Hepatocyte (in vitro differentiated cells): ENCODE results near the gene PTPMT1.

Source experiments
- CTCF ChIP-seq: fragments of 200-600 bp; sonication (generic); IDR thresholded peaks from 2 replicates; pipeline ENCODE4 v1.5.1; 2016; ENCODE audit warnings: antibody characterized with exemption, mild to moderate bottlenecking; ENCODE audit not compliant: poor library complexity
- EZH2 ChIP-seq: fragments of 200-600 bp; sonication (generic); IDR thresholded peaks from 2 replicates; pipeline ENCODE4 v1.6.1; 2016; ENCODE audit warnings: antibody characterized with exemption, mild to moderate bottlenecking, borderline replicate concordance
- EZH2phosphoT487 ChIP-seq: fragments of 200-600 bp; sonication (generic); IDR thresholded peaks from one replicate; pipeline ENCODE4 v1.6.1; 2018; ENCODE audit warnings: antibody characterized with exemption, mild to moderate bottlenecking, low read depth, moderate library complexity; ENCODE audit not compliant: unreplicated experiment, severe bottlenecking

- TF ChIP-seq CTCF: no peak
- no peak for TF ChIP-seq EZH2
- no peak for TF ChIP-seq EZH2phosphoT487
Observed at GRCh38 chr11:47552056-47552565, 13.3 kb upstream of the PTPMT1 start.
